ENCODE data around the gene MED12L. TPM values are rescaled to one million over a fixed set of nuclear protein-coding genes. Genes with fewer than 3 reads are reported as not detected.

Gene MED12L
- total and polyA plus RNA-seq, 10 of the 15 experiments (the other 5 are each of a cell fraction or from before 2014, with no cell fraction given), result 0.01 to 0.06 (median 0.03) TPM; not detected in 2

GRCh38 chr3:151384741-151385174 lies 299.3 kb downstream of the MED12L start, which contains the start of gene P2RY12:
TSS of gene P2RY12 (minus strand) at chr3:151384753. CDS start at chr3:151338845, 45,908 bp downstream.
- no peak for FAIRE-seq
- SMC1A ChIA-PET (ENCODE audit: uncharacterized antibody, unreplicated experiment), result interaction anchor here (0.8 to 4.3 kb wide), 11 partner anchors 10 to 92 kb away, joined by 3 to 39 read pairs (median 4); no protein-coding TSS in a partner anchor
- Histone ChIP-seq H3K27ac (ENCODE audit: control insufficient read depth, insufficient read depth) (0 out of 2 replicates have a peak within 1 kb of the TSS, but pooled peaks have one; percentile 9), H3K4me3 (peak within 1 kb of the TSS; percentile 55), H3K9ac (ENCODE audit: control insufficient read depth, insufficient read depth, low read length) (no peak within 1 kb of the TSS), H2AFZ (ENCODE audit: control insufficient read depth, low read depth, low read length) (peak within 1 kb of the TSS; percentile 66), H3K36me3 (ENCODE audit: control insufficient read depth in 2 of 2, insufficient read depth in 2 of 2, low read length in 1 of 2) (no peaks in the 10 kb centered on the region), H3K9me3 (replicated peaks; ENCODE audit: control insufficient read depth, insufficient read depth, low read length) (no peaks in the 10 kb centered on the region), H4K20me1 (ENCODE audit: control insufficient read depth, insufficient read depth) (no peaks in the 10 kb centered on the region), H3K79me2 (ENCODE audit: control insufficient read depth, insufficient read depth, low read length) (no peaks in the 10 kb centered on the region), H3K27me3 (replicated peaks in 1 of 2; ENCODE audit: control insufficient read depth in 2 of 2, insufficient read depth in 2 of 2, low read length in 1 of 2) (no peaks in the 10 kb centered on the region), H3K4me2 (ENCODE audit: control insufficient read depth, insufficient read depth) (peak within 1 kb of the TSS; percentile 67), H3K4me1 (ENCODE audit: control insufficient read depth, insufficient read depth, low read length) (peaks cover 16% of the 10 kb centered on the region; the same call in 1 of the 2 replicates)
- CTCF ChIA-PET, result interaction anchor here (1.0 to 1.5 kb wide), 6 partner anchors 10 to 42 kb away, joined by 3 to 6 read pairs (median 4); no protein-coding TSS in a partner anchor
- POLR2A ChIA-PET, result interaction anchor here (0.6 to 1.2 kb wide), 2 partner anchors 14 to 114 kb away, joined by 3 read pairs; no protein-coding TSS in a partner anchor
- RAD21 ChIA-PET (ENCODE audit: unreplicated experiment), result interaction anchor here (1.0 to 1.8 kb wide), 7 partner anchors 8 to 787 kb away, joined by 3 to 5 read pairs (median 3); no protein-coding TSS in a partner anchor
- BruUV-seq (replicated peaks), result no TSS peak
- WGBS (ENCODE audit: insufficient coverage, insufficient replicate concordance, low lambda C conversion rate, missing lambda C conversion rate), result 1% methylated on average over 4 of the region's 4 CpGs
- ATAC-seq, result peak; percentile 73
- peak; percentile 36 for DNase-seq (ENCODE audit: low read depth, low spot score)
- intact Hi-C loops (cut with micrococcal nuclease; ENCODE audit: unreplicated experiment) (no loop called here), in situ Hi-C loops (cut with MboI) (no loop called here)
- no peak for TF ChIP-seq SP1 (IDR thresholded peaks at IDR 0.05; ENCODE audit: low read depth, low read length)
- TF ChIP-seq FOXM1 (IDR thresholded peaks at IDR 0.05; ENCODE audit: low read depth, low read length), result peak; percentile 85; the same call in 1 of the 2 replicates
- no peak for TF ChIP-seq ZNF592 (IDR thresholded peaks at IDR 0.05)
- TF ChIP-seq CEBPZ (IDR thresholded peaks at IDR 0.05; ENCODE audit: low read depth, low read length), result no peak
- no peak for TF ChIP-seq MYB (IDR thresholded peaks at IDR 0.05; ENCODE audit: borderline replicate concordance, low read depth, low read length)
- TF ChIP-seq PKNOX1 (IDR thresholded peaks at IDR 0.05), result peak; percentile 78
- TF ChIP-seq SPI1 (IDR thresholded peaks at IDR 0.05; ENCODE audit: borderline replicate concordance, insufficient read depth, low read depth, low read length), result peak; percentile 41; the same call in 1 of the 2 replicates
- TF ChIP-seq RB1 (IDR thresholded peaks at IDR 0.05; ENCODE audit: borderline replicate concordance), result no peak
- TF ChIP-seq CHD4 (IDR thresholded peaks at IDR 0.05), result no peak
- no peak for TF ChIP-seq FOXK2 (IDR thresholded peaks at IDR 0.05)
- no peak for TF ChIP-seq IRF3 (IDR thresholded peaks at IDR 0.05)
- TF ChIP-seq HDGF (IDR thresholded peaks at IDR 0.05), result no peak
- peak; percentile 13; the same call in 1 of the 2 replicates for TF ChIP-seq CHD2 (IDR thresholded peaks at IDR 0.05; ENCODE audit: borderline replicate concordance, low read depth, low read length)

Data from GM12878 (cell line).